OCI-LY7 (cell line): Measurements from ENCODE around the gene NINL.

Source experiments
- EZH2phosphoT487 ChIP-seq: fragments of 200-600 bp; sonication (generic); IDR thresholded peaks from 2 replicates; pipeline ENCODE4 v1.6.1; 2018; ENCODE audit warnings: low read depth, borderline replicate concordance, mild to moderate bottlenecking, mixed run types, antibody characterized with exemption, low read length, moderate library complexity, mixed read lengths
- TF ChIP-seq, protein P1 (sequence below): fragments of 200-600 bp; sonication (generic); conservative IDR thresholded peaks from 2 replicates; pipeline ENCODE4 v1.5.1; 2014; ENCODE audit warnings: mild to moderate bottlenecking, antibody characterized with exemption, low read length, moderate library complexity, mixed read lengths

DNA sequence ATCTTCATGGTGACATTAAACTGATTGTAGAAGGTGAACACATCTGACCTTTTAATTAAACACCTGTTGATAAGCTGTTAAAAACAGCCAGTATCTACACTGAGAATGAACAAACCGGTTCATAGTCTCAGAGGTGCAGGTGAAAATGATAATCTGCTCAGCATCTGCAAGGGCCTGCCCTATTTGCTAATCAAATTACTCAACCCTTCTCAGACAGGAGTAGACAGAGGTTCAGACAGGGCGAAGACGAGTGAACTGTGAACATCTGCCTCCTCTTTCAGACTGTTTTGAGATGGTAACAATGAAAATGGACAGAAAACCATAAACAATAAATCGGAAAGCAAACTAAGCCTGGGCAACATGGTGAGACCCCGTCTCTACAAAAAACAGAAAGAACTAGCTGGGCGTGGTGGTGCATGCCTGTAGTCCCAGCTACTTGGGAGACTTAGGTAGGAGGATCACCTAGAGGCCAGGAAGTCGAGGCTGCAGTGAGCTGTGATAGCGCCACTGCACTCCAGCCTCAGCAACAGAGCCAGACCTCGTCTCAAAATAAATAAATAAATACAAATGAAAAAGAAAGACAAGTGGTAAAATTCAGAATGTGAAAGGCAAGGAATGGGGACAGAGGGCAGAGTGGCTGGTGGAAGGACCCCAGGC is 55.9 kb downstream of the NINL start:
- TF ChIP-seq, protein P1, sequence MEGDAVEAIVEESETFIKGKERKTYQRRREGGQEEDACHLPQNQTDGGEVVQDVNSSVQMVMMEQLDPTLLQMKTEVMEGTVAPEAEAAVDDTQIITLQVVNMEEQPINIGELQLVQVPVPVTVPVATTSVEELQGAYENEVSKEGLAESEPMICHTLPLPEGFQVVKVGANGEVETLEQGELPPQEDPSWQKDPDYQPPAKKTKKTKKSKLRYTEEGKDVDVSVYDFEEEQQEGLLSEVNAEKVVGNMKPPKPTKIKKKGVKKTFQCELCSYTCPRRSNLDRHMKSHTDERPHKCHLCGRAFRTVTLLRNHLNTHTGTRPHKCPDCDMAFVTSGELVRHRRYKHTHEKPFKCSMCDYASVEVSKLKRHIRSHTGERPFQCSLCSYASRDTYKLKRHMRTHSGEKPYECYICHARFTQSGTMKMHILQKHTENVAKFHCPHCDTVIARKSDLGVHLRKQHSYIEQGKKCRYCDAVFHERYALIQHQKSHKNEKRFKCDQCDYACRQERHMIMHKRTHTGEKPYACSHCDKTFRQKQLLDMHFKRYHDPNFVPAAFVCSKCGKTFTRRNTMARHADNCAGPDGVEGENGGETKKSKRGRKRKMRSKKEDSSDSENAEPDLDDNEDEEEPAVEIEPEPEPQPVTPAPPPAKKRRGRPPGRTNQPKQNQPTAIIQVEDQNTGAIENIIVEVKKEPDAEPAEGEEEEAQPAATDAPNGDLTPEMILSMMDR, result no peak
- TF ChIP-seq EZH2phosphoT487, result no peak
